NCI-H748 treated with DMSO at 0.1 percent for 48 hours (cell line): Measurements from ENCODE around the gene RGPD3.
"Not testable (repeated sequence)": the region's sequence is repeated elsewhere in the genome, so short reads cannot be mapped to it uniquely, and the experiment has no call there.

Experiments
- DNase-seq: peaks from one replicate; lab custom pipeline; 2025; lab: John Stamatoyannopoulos, UW

RGPD3 gene

DNA sequence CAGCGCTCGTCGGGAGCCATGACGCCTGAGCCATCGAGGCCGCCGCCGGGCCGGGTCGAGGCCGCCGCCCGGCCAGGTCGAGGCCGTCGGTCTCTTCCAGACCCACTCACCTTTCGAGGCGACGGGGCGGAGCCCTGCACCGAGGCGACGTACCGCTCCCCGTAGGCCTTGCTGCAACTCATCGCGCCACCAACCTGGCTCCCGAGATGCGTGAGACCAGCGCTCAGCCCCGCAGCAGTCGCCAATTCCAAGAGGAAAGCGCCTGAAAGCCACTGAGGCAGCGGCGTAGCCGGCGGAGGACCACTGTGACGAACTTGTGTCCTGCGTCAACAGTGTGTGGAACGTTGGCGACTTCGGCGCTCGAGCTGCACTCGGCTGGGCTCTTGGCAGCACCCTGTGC, at the start of gene RGPD3:
RGPD3 (minus strand) TSS at position 307 of the 400 bp plus-strand sequence; CDS start at position 182, 125 bp downstream.
- DNase-seq, result not testable (repeated sequence)

DNA sequence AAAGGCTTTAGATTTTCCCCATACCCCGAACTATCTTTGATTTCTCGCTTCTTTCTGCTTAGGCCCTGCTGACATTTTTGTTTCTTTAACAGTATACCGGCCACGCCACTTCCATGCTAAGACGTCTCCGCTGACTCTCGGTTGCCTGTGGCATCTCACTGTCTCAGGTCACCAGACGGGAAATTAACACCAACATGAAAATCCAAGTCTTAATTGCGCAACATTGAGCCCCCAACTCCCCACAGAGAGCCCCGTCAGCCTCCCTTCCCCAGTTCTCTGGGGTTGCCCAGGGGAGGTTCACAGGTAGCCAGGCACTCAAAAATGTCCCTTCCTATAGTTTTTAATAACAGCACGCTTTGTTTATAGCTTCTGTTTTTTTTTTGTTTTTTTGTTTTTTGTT, 49.1 kb upstream of the RGPD3 start:
- DNase-seq, result no peak

DNA sequence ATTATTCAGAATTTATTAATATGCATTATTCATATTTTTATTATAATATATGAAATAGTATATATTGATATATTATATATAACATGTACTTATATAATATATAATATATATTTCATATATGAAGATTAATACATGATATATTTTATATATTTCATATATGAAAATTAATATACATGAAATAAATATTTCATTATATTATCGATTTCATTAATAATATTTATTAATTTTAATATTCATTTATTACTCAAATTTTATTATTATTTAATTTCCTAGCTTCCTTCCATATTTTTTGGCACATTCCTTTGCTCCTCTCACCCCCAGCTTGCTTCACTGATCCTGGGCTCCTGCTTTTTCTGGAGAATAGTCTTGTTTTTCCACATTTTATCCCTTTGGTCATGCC, 48.7 kb upstream of the RGPD3 start:
- no peak for DNase-seq

DNA sequence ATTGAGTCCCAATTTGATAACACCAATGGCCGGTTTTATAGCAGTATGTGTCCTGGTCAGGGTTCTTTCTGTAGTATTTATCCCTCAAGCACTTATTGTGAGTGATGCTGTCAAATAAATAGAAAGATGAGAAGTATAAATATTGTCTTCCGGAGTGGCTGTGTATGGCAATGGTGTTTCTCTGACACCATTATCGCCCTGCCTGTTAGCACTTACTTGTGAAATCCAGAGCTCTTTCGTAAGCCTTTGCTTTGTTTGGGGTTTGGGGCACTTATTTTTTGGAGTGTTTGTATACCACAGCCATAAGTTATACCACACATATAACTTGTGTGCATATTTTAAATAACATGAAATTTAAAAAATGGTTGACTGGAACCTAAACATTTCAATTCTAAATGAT, 48.2 kb upstream of the RGPD3 start:
- no peak for DNase-seq

DNA sequence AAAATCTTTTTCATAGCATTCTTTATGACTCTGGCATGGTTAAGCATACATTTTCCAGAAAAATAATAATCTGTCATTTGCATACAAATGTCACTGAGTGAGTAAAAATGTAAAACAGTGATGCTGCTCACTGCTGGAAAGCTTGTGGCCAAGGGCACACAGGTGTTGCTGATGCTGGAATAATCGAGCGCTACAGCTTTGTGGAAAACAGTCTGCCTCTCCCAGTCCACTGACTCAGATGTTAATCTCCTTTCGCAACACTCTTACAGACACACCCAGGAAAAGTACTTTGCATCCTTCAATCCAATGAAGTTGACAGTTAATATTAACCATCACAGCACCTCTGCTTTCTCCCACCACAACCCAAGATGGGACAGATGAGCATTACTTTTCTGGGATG, 46.6 kb upstream of the RGPD3 start:
- not testable (repeated sequence) for DNase-seq

DNA sequence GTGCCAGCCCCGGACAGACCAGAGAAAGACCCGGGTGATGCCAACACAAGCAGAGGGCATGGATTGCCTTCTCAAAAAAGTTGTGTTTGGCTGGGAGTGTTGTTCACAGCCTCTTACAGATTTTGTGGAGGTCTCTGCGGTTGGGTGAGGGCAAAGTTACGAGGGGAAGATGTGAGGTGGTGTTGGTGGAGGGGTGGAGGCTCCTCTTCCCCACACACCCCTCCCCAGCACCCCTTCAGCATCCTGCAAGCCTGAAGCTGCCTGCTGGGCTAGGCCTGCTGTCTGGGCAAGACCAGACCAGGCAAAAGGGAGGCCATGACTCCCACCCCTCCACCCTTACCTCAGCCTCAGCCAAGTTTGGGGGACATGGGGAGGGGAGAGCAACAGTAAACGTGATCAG, 45.2 kb upstream of the RGPD3 start:
- not testable (repeated sequence) for DNase-seq

DNA sequence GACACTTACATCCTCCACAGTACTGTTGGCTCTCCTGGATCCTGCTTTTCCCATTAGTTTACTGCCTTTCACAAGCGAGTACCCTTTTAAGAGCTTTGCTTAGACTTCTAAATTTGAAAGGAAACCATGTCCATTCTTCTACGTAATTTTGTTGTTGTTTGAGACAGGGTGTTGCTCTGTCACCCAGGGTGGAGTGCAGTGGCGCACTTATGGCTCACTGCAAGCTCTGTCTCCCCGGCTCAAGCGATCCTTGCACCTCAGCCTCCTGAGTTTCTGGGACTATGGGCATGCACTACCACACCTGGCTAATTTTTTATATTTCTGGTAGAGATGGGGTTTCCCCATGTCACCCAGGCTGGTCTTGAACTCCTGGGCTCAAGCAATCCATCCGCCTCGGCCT, 43.7 kb upstream of the RGPD3 start:
- DNase-seq, result not testable (repeated sequence)

DNA sequence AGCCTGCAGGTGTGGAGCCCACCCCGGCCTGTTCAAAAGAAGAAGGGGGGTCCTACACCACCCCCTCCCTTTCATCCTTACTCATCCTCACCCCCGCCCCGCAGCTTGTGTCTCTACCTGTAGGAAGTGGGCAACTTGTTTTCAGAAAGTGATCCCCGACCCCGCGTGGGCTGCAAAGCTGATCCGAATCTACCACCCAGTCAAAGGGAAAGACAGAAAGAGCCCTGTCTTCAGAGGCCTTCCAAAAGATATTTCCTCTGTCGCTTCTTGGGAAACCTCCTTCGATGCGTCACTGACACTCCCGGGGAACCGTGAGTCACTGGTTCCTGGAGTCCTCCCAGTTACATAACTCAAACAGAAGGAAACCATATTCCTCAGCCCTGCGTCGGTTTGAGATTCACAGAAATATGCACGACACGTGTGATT, 43.3 kb upstream of the RGPD3 start:
- DNase-seq, result not testable (repeated sequence)

DNA sequence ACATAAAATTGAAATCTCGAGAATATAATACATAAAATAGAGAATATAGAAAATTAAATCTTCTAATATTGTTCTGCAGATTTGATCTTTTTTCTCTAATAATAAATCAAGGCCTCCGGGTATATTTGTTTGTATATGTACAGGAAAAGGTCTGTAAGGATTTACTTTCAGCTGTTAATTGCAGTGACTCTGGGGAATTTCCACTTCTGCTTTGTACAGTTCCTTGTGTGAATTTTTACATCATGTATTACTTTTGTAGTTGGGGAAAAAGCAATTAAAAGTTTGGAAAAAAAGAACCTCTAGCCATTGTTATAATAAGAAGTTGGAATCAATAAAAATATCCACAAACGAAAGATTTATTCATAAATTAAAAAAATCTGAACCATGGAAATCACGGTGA, 42.6 kb upstream of the RGPD3 start:
- DNase-seq, result not testable (repeated sequence)

DNA sequence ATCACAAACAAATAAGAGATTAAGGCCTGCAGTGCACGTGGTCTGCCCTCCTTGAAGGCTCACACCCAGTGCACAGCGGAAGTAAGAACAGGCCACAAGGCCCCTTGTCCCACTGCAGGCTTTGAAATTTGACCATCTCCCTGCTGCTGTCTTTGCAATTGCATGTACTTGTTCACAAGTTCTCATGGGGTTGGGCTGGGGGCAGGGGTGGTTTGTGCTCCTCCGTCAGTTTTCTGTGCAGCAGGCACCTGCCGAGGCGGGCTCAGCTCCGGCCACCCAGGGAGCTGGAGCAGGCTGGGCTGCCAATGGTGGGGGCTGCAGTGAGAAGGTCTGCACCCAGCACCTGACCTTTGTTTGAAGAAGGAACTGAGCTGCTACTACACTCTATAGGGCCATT, 41.2 kb upstream of the RGPD3 start:
- not testable (repeated sequence) for DNase-seq

DNA sequence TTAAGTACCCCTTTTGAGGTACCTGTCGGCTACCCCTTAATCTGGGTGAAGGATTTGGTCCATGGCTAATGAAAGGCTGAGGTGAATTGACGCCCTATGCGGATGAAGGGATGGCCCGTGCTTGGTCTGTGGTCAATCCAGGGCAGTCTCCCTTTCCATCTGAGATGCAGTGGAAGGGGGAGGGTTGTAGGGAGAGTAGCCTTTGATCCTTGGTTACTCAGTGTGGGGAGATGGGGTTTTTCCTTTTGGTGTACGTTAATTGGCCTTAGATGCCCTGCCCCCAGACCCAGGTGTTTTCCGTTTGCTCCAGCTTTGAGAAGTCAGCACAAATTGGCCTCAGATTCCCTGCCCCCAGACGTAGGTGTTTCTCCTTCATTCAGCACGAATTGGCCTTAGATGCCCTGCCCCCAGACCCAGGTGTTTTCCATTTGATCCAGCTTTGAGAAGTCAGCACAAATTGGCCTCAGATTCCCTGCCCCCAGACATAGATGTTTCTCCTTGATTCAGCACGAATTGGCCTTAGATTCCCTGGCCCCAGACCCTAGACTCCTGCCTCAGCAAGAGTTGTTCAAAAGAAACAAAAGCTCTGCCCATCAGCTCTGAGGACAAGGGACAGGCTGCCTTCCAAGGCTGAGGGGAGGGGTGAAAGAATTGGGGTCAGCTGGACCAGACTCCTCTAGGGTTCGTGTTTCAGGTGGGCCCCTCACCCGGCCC, 40.6 kb upstream of the RGPD3 start:
- DNase-seq, result not testable (repeated sequence)

DNA sequence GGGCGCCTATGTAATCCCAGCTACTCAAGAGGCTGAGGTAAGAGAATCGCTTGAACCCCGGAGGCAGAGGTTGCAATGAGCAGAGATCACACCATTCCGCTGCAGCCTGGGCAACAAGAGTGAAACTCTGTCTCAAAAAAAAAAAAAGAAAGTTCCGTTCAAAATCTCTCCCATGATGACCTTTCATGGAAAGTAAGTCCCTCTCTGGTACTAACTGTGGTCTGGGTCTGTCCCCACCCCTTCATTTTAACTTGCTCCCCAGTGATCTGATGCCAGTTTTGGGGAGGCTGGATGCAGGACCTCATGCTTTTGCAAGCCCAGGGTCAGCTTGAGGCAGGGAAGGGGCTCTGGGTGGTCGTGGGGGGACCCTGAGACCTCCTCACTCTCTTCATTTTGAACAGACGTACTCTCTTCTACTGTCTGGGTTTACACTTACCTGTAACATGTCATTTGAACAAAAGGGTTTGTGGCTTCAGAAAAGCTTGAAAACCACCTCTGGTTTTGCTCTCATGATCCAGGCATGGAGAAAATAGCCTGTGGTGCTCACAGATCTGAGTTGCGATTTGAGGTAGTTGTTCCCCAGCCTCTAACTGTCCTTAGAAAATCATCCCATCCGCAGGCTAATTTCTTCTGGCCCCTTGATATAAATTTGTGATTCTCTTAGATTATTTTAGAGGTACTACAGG, 37.9 kb upstream of the RGPD3 start:
- not testable (repeated sequence) for DNase-seq

DNA sequence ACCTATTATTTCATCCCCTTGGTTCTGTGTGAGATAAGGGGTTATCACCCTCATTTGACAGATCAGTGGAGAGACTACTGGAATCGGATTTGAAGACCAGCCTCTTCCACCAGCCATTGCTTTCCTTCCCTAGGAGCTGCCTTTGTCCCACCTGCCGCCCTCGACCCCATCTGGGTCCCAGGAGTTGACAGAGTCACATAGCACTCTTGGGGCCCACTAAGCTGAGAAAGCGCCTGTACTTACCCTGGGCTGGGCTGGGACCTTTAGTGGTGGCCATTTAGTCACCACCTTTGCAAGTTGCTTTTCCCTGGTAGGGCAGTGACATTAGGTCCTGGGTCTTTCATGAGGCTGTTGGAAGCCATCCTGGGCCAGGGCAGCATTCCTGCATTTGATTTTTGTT, 36.6 kb upstream of the RGPD3 start:
- DNase-seq, result not testable (repeated sequence)

DNA sequence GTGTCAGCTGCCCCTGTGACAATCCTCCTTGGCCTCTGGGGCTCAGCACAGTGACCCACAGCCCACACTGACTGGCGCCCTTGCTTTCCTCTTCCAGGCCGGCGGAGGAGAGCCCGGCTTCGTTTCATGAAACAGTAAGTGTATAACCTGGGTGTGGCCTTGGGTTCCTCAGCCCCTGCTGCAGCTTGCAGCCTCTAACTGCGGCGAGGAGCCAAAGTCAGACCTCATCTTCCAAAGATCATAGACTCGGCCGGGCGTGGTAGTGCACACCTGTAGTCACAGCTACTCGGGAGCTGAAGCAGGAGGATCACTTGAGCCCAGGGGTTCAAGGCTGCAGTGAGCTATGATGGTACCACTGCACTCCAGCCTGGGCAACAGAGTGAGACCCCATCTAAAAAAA, 36.0 kb upstream of the RGPD3 start:
- not testable (repeated sequence) for DNase-seq

DNA sequence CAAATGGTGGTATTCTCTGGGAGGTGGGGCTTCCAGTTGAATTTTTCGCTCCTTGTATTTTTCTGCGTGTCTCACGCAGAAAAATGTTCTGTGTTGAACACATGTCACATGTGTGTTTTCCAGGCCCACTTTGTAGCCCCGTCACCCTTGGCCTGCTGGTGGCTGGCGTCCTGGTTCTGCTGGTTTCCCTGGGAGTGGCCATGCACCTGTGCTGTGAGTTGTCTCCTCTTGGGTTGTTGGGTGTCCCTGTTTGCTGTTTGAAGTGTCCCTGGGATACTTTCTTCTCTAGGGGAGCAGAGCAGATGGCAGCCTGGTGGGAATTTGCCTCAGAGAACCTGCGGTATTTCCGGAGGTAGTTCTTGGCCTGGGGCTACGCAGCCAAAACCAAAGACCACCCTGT, 34.1 kb upstream of the RGPD3 start:
- DNase-seq, result not testable (repeated sequence)

DNA sequence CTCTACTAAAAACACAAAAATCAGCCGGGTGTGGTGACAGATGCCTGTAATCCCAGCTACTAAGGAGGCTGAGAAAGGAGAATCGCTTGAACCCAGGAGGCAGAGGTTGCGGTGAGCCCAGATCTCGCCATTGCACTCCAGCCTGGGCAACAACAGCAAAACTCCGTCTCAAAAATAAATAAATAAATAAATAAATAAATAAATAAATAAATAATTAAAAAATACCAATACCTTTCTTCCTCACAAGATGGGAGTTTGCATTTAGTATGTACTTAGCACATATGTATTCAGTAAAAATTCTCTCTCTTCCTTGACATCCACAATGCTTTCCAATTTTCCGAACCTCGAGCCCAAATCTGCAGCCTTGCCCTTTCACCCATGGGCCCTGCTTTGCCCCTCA, 32.1 kb upstream of the RGPD3 start:
- not testable (repeated sequence) for DNase-seq

DNA sequence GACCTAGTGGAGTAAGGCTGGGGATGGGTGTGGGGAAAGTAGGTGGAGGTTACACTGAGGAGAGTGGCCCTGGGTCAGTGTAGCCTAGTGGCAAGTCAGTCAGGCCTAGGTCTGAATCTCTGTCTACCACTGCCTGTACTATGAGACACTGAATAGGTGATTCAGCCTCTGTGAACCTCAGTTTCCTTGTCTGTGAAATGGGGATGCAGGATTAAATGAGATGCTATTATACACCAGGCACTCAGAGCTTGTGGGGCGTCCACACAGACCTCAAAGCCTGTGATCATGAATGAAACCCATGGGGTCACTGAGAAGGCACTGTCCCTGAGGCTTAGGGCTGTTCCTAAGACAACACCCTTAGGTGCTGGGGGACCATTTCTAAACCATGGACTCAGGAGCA, 30.3 kb upstream of the RGPD3 start:
- DNase-seq, result not testable (repeated sequence)

DNA sequence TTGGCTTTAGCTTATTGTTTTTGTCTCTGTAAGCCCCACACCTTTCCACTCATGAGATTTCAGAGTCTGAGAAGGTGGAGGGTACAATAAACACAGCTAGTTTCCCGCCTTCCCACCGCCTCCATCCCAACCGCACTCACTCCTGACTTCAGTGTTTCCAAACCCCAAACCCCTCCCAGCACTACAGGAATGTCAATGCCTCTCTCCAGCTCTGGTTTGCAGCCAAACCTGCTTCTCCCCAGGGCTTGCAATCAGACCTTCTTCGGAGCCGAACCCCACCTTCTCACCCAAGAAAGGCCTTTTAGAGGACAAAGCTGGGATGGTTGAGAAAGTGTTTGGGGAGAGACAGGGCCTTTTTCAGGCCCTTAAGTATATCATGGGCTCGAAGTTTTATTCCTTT, 24.7 kb upstream of the RGPD3 start:
- not testable (repeated sequence) for DNase-seq

DNA sequence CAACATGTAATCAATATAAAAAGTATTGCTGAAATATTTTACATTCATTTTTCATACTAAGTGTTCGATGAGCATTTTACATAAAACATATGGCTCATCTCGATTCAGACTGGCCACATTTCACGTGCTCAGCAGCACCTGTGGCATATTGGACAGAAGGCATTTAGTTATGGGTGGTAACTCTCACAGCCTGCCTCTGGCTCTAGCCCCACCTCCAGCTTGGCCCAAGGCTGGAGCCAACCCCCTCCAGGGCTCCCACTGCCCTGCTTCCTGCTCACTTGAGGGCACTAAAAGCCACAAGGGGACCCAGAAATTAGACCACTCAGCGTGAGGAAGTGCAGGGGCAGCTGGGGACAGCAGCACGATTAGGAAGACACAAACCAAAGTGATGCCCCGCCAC, 24.2 kb upstream of the RGPD3 start:
- DNase-seq, result not testable (repeated sequence)

DNA sequence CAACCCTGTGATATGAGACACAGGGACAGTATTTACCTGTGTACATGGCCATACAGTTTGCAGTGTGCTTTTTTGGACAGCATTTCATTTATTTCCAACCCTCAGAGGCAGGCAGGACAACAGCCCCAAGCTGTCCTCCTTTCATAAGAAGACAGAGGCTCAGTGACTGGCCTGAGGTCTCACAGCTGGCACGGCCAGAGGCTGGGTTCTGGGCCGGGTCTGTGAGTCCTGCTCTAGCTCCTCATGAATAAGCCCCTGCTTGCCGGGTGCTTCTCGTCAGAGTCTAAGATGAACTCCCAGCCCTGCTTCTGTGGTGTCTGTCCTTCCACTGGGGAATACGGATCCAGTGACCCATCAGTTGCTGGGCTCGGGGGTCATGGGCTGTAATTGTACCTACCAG, 21.5 kb upstream of the RGPD3 start:
- DNase-seq, result not testable (repeated sequence)

DNA sequence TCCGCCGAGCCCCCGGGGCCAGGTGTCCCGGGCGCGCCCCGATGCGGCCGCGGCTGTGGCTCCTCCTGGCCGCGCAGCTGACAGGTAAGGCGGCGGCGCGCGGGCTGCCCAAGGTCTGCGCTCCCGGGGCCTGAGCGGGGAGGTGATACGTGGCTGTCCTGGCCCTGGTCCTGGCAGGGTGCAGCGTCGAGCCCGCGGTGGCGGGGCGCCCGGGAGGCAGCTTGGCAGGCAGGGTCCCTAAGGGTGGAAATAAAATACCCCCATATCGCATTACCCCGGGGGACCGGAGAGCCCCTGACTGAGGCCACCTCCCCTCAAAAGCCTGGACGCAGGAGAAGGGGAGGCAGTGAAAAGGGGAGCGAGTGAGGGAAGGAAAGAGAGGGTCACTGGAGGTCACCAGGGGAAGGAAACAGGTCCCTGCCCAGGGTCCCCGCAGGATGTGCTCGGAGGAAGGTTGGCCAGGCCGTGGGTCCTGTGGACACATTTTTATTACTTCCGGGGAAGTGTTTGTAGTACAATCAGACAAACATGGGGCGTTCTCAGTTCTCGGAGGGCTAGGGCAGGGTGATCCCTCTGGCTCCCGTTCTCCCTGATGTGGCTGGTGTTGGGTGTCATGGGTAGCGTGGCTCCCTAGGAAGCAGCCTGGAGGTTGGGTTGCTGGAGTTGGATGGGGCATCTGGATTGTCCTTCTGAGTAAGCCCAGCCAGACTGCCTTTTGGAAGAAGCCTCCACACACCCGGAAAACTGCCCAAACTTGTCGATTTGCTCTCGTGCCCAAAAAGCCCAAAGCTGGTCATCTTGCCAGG, 19.4 kb upstream of the RGPD3 start:
- not testable (repeated sequence) for DNase-seq

DNA sequence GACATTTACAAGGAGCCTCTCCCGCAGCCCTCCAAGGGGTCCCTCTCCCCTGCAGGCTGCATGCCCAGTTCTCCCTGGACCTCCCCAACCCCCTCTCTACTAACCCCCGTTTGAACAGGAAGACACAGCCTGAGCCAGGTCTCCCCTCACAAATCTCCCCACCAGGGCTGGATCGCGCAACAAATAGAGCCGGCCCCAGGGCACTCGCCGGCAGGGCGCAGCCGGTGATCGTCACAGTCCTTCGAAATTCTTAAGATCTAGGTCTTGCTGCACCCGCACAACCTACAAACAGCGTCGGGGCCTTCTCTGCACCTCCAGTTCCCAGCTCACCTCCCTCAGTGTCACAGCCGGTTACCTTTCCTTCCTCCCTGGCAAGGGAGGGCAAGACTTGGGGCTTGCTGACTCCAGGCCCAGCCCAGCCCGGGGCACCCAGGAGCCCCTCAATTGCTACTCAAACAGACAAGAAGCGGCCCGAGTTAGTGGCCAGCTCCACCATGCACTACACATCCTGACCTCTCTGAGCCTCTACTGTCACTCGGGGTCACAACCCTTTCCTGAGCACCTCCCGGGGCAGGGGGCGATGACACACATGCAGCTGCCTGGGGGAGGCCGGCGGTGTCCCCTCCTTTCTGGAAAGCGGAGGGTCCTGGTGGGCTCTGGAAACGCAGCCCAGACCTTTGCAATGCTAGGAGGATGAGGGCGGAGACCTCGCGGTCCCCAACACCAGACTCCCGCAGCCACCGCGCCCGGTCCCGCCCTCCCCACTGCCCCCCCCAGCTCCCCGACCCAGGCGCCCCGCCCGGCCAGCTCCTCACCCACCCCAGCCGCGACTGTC, 18.6 kb upstream of the RGPD3 start, which contains the start of gene CD8B2:
CD8B2 (plus strand) TSS at position 814 of the 835 bp plus-strand sequence. CDS start 63 bp downstream, outside the sequence.
- not testable (repeated sequence) for DNase-seq
